Ovary (tissue), 3 donors: Measurements from ENCODE around the gene MAML1.

ENCODE experiments used
- CTCF ChIP-seq, 3 donors: fragments of 450-650 bp in 2 of 3; fragments of 200-600 bp in 1 of 3; IDR thresholded peaks; one replicate each; pipeline versions ENCODE4 v1.5.1 to v1.8.0; 2016 to 2022; ENCODE audit warnings: antibody characterized with exemption in 3 of 3, mild to moderate bottlenecking in 1 of 3
- EP300 ChIP-seq: sonication (generic); formaldehyde crosslinking; IDR thresholded peaks from one replicate; pipeline ENCODE4 v1.6.1; 2017; ENCODE audit warnings: antibody characterized with exemption
- POLR2A ChIP-seq: fragments of 450-650 bp; IDR thresholded peaks from one replicate; pipeline ENCODE4 v1.6.1; 2017; ENCODE audit warnings: antibody characterized with exemption, mild to moderate bottlenecking, moderate library complexity
- donor health status: DM: no; HTN: no; CAD: no.

GRCh38 chr5:179698935-179699615 lies 33.5 kb upstream of the MAML1 start, which contains the start of gene CANX:
- TF ChIP-seq CTCF (IDR thresholded peaks at IDR 0.05) (no peak), POLR2A (peak; percentile 75), EP300 (no peak)
